Gastrocnemius medialis (tissue), 4 donors: Measurements from ENCODE around the gene INPP5A. TPM values are rescaled to one million over a fixed set of nuclear protein-coding genes. Genes with fewer than 3 reads are reported as not detected.

Source experiments
- ATAC-seq, 2 donors: fragments of 150-250 bp; one replicate each; pipeline ENCODE4 v1.9.1; 2016
- DNase-seq, 2 donors: peaks; one replicate each; pipeline ENCODE4 v3.0.0-alpha.2; 2019
- H3K27ac ChIP-seq, 4 donors: fragments of 200-600 bp; sonication (generic); 1 replicate in 1 of 4; 2 replicates in 3 of 4; pipeline ENCODE4 v1.5.1; 2016 to 2018; ENCODE audit warnings: mild to moderate bottlenecking in 2 of 4, moderate library complexity in 1 of 4
- H3K27me3 ChIP-seq, 3 donors: fragments of 200-600 bp; sonication (generic) in 2 of 3; 1 replicate in 1 of 3; 2 replicates in 2 of 3; pipeline versions ENCODE4 v1.5.1 to v1.6.0; 2016 to 2019; ENCODE audit warnings: mild to moderate bottlenecking in 1 of 3, moderate library complexity in 1 of 3
- H3K36me3 ChIP-seq, 2 donors: fragments of 200-600 bp; sonication (generic) in 1 of 2; one replicate each; pipeline ENCODE4 v1.5.1; 2017 to 2018
- H3K4me1 ChIP-seq, 2 donors: fragments of 200-600 bp; sonication (generic) in 1 of 2; one replicate each; pipeline ENCODE4 v1.5.1; 2016 to 2017; ENCODE audit warnings: mild to moderate bottlenecking in 2 of 2
- H3K4me3 ChIP-seq, 4 donors: fragments of 200-600 bp; sonication (generic) in 3 of 4; 1 replicate in 1 of 4; 2 replicates in 3 of 4; pipeline ENCODE4 v1.5.1; 2016 to 2019; ENCODE audit warnings: mild to moderate bottlenecking in 2 of 4
- H3K9me3 ChIP-seq, 3 donors: fragments of 200-600 bp; sonication (generic) in 2 of 3; 1 replicate in 1 of 3; 2 replicates in 2 of 3; pipeline ENCODE4 v1.5.1; 2016 to 2019
- POLR2A ChIP-seq, 2 donors: fragments of 450-650 bp; IDR thresholded peaks; one replicate each; pipeline ENCODE4 v1.6.1; 2017; ENCODE audit warnings: antibody characterized with exemption in 2 of 2, mild to moderate bottlenecking in 2 of 2, moderate library complexity in 2 of 2
- in situ Hi-C, 4 donors: fragments of 200-750 bp; cut with MboI; loops; one replicate each; pipeline versions ENCODE4 v1.15.0 to v1.8.0; 2017; ENCODE audit warnings: low sequenced_read_pairs in 4 of 4
- intact Hi-C: fragments of 100-400 bp; cut with DNase I; formaldehyde crosslinking; loops from one replicate; pipeline ENCODE4 v1.15.1; 2023; ENCODE audit warnings: low total_unique reads
- total RNA-seq, 4 donors: library from RNA; depleted of rRNA; stranded (reverse); fragments of >200 nt; gene quantifications; one replicate each; pipeline versions ENCODE4 v1.1.0 to v1.2.3, GENCODE V29; 2016
- TF ChIP-seq, protein P1 (sequence below), 5 experiments: fragments of 450-650 bp in 3 of 5; fragments of 200-600 bp in 2 of 5; sonication (generic) in 2 of 5; IDR thresholded peaks in 4 of 5; conservative IDR thresholded peaks in 1 of 5; 1 replicate in 4 of 5; 2 replicates in 1 of 5; pipeline ENCODE4 v1.5.1; 2016 to 2019; ENCODE audit warnings: antibody characterized with exemption in 5 of 5, mild to moderate bottlenecking in 3 of 5, moderate library complexity in 3 of 5

The INPP5A gene
- total RNA-seq, 4 donors from 2014 or later = 74.9 to 107 (median 92.4) TPM

DNA sequence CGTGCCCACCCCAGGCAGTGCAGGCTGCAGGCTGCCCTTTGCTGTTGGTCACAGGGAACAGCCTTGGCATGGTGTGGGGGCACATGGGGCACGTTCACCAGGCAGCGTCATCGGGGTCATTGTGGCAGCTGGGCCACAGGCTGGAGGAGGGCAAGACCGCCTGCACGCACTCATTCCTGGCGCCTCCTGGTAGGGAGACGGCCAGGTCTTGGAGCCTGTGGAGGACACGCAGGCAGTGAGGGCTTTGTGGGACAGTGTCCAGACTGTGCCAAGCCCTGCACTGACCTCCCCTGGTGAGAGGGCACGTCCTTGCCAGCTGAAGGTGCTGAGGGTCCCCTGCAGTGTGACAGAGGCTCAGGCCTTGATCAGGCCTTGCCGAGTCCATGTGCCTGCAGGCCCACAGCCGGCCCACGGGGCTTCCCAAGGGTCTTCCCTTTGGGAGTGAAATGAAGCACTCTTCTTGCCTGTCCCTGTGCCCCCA is 171.9 kb downstream of the INPP5A start:
- no peak overlapping the region for H3K4me3 ChIP-seq
- H3K27me3 ChIP-seq = no peaks in the 10 kb centered on the region
- in situ Hi-C loops (no loop called here), intact Hi-C loops (no loop called here)
- H3K4me1 ChIP-seq = peaks cover 0 to 8% of the 10 kb centered on the region in 2 donors
- H3K36me3 ChIP-seq = peaks cover 0 to 9% of the 10 kb centered on the region in 2 donors
- H3K27ac ChIP-seq = no peak overlapping the region
- TF ChIP-seq, protein P1, sequence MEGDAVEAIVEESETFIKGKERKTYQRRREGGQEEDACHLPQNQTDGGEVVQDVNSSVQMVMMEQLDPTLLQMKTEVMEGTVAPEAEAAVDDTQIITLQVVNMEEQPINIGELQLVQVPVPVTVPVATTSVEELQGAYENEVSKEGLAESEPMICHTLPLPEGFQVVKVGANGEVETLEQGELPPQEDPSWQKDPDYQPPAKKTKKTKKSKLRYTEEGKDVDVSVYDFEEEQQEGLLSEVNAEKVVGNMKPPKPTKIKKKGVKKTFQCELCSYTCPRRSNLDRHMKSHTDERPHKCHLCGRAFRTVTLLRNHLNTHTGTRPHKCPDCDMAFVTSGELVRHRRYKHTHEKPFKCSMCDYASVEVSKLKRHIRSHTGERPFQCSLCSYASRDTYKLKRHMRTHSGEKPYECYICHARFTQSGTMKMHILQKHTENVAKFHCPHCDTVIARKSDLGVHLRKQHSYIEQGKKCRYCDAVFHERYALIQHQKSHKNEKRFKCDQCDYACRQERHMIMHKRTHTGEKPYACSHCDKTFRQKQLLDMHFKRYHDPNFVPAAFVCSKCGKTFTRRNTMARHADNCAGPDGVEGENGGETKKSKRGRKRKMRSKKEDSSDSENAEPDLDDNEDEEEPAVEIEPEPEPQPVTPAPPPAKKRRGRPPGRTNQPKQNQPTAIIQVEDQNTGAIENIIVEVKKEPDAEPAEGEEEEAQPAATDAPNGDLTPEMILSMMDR (IDR thresholded peaks at IDR 0.05 in 4 of 5, conservative IDR thresholded peaks at IDR 0.05 in 1 of 5) = no peak
- no peak for TF ChIP-seq POLR2A (IDR thresholded peaks at IDR 0.05)
- ATAC-seq (no peak), DNase-seq (no peak)
- H3K9me3 ChIP-seq = no peaks in the 10 kb centered on the region

DNA sequence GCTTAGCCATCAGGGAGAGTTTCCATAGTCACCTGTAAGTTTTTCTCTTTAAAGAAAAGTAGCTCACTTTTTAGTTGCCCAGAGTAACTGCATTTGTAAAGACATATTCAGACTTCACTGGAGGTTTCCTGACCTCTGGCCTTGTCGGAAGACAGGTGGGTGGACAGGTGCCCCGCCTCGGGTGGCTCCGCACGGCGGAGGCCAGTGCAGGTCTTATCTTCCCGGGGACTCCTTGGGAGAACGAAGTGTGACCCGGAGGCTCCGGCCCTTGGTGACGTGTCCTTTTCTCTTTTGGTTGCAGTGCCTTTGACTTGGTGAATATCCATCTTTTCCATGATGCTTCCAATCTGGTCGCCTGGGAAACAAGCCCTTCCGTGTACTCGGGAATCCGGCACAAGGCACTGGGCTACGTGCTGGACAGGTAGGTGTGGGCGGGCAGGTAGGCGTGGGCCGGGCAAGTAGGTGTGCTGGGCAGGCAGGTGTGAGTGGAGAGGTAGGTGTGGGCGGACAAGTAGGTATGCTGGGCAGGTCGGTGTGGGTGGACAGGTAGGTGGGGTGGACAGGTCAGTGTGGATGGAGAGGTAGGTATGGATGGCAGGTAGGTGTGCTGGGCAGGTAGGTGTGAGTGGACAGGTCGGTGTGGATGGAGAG is 172.6 kb downstream of the INPP5A start:
- ATAC-seq (no peak), DNase-seq (no peak)
- in situ Hi-C loops = no loop called here
- Histone ChIP-seq H3K9me3 (no peaks in the 10 kb centered on the region), H3K4me1 (peaks cover 0 to 8% of the 10 kb centered on the region in 2 donors), H3K4me3 (no peak overlapping the region), H3K27ac (no peak overlapping the region), H3K27me3 (no peaks in the 10 kb centered on the region), H3K36me3 (peaks cover 0 to 9% of the 10 kb centered on the region in 2 donors)
- intact Hi-C loops = no loop called here
- TF ChIP-seq, protein P1 (IDR thresholded peaks at IDR 0.05 in 4 of 5, conservative IDR thresholded peaks at IDR 0.05 in 1 of 5) = no peak
- TF ChIP-seq POLR2A (IDR thresholded peaks at IDR 0.05) = no peak

DNA sequence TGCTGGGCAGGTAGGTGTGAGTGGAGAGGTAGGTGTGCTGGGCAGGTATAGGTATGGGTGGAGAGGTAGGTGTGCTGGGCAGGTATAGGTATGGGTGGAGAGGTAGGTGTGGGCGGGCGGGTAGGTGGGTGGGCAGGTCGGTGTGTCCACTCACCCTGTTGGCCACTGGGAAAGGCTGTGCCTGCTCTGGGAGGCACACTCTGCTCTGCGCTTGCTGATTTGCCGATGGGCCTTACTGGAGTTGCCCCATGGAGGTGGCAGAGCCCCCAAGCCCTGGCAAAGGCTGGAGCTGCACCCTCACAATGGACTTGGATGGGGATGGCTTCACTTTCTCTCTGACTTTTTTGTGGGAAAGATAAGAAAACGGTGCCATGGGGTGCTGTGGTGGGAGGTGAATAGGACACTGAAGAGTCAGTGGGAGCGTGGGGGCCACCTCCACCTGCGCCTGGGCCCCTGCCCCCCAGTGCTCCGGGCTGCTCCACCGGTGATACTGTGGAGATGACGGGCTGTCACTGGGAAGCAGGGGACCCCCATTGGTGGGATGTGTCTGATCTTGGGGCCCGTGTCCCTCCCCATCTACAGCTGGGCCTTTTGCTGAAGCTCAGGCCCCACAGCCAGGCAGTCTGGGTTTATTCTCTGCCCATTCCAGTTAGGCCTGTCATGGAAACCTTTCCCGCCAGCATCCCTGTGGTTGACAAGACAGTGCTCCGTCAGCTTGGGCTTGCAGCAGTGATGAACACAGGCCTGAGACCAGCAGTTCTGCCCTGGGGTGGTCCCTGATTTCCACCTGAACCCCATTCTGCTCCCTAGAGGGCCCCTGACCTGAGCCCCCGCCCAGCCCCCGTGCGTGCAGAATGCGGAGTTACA is 173.4 kb downstream of the INPP5A start:
- no peak for DNase-seq
- no peak overlapping the region for H3K27ac ChIP-seq
- intact Hi-C loops (no loop called here), in situ Hi-C loops (no loop called here)
- peaks cover 0 to 12% of the 10 kb centered on the region in 2 donors for H3K36me3 ChIP-seq
- H3K27me3 ChIP-seq = no peaks in the 10 kb centered on the region
- H3K9me3 ChIP-seq = no peaks in the 10 kb centered on the region
- no peak overlapping the region for H3K4me3 ChIP-seq
- peaks cover 0 to 4% of the 10 kb centered on the region in 2 donors for H3K4me1 ChIP-seq
- no peak for ATAC-seq
- TF ChIP-seq, protein P1 (IDR thresholded peaks at IDR 0.05 in 4 of 5, conservative IDR thresholded peaks at IDR 0.05 in 1 of 5) = no peak
- no peak for TF ChIP-seq POLR2A (IDR thresholded peaks at IDR 0.05)

DNA sequence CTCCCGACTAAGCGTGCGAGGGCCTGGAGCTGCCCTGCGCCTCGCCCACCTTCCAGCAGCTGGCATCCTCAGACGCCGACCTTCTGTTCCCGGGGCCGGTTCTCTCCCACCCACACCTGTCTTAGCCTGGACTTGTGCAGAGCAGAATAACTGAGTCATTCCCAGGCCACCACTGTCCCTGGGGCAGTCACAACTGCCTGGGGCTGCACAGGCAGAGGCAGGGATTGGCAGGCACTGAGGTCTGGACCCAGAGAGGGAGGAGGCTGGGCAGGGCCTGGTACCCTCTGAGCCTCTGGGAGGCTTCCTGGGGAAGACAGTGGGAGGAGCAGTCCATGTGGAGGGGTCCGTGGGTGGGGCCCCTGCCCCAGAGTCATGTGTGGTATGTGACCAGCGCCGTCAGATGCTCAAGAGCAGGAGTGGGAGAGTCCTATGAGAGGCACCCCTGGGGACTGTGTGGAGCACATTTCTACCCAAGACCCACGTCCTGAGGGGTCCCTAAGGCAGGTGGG is 174.1 kb downstream of the INPP5A start:
- TF ChIP-seq POLR2A (IDR thresholded peaks at IDR 0.05) = no peak
- TF ChIP-seq, protein P1 (IDR thresholded peaks at IDR 0.05 in 4 of 5, conservative IDR thresholded peaks at IDR 0.05 in 1 of 5) = no peak
- in situ Hi-C loops = no loop called here
- Histone ChIP-seq H3K4me1 (no peaks in the 10 kb centered on the region), H3K36me3 (peaks cover 0 to 18% of the 10 kb centered on the region in 2 donors), H3K27ac (no peak overlapping the region), H3K27me3 (no peaks in the 10 kb centered on the region), H3K4me3 (no peak overlapping the region), H3K9me3 (no peaks in the 10 kb centered on the region)
- intact Hi-C loops = no loop called here
- no peak for ATAC-seq
- no peak for DNase-seq
